Endothelial cell of umbilical vein (primary cell): ENCODE data around the gene SETSIP. TPM values are rescaled to one million over a fixed set of nuclear protein-coding genes. Genes with fewer than 3 reads are reported as not detected.

Experiments used
- BruUV-seq: library from RNA; stranded (reverse); fragments of 400-500 nt; replicated peaks from 2 replicates; lab custom pipeline; 2021; lab: Mats Ljungman, UMichigan
- CTCF ChIA-PET: fragments of 300-600, 350-600 bp; sonication (Branson Sonifier 250); formaldehyde crosslinking; loops from one replicate; lab custom pipeline; 2021; ENCODE audit warnings: antibody characterized with exemption, inconsistent platforms; lab: Charles Lee
- POLR2A ChIA-PET: fragments of 300-600, 350-600 bp; sonication (Branson Sonifier 250); formaldehyde crosslinking; loops from one replicate; lab custom pipeline; 2021; ENCODE audit warnings: antibody characterized with exemption, inconsistent platforms; lab: Charles Lee
- DNase-seq: peaks from one replicate; pipeline ENCODE4 v3.0.0-alpha.2; 2011; ENCODE audit warnings: low read depth, low spot score
- FAIRE-seq: peaks from 2 replicates; lab custom pipeline; 2011; peaks lifted over from hg19 to GRCh38; lab: Jason Lieb, UNC
- H2AFZ ChIP-seq: 2 replicates; pipeline ENCODE4 v1.6.0; 2012; ENCODE audit warnings: low read depth, low read length, control low read depth, inconsistent platforms
- H3K27ac ChIP-seq: 2 replicates; pipeline ENCODE4 v1.5.1; 2011; ENCODE audit warnings: low read depth, mild to moderate bottlenecking, control low read depth, low read length, moderate library complexity; ENCODE audit not compliant: insufficient read depth
- H3K27me3 ChIP-seq, 2 experiments: 2 replicates each; pipeline versions ENCODE4 v1.6.0 to v1.6.1; 2011; ENCODE audit warnings: low read length in 2 of 2, mixed read lengths in 1 of 2; ENCODE audit not compliant: control insufficient read depth in 2 of 2, insufficient read depth in 2 of 2
- H3K36me3 ChIP-seq, 2 experiments: 2 replicates in 1 of 2; 3 replicates in 1 of 2; pipeline ENCODE4 v1.5.1; 2011; ENCODE audit warnings: low read length in 2 of 2, mild to moderate bottlenecking in 1 of 2, moderate library complexity in 1 of 2; ENCODE audit not compliant: control insufficient read depth in 2 of 2, insufficient read depth in 2 of 2; ENCODE audit errors: extremely low read depth in 1 of 2
- H3K4me1 ChIP-seq: 3 replicates; pipeline ENCODE4 v1.5.1; 2011; ENCODE audit warnings: mild to moderate bottlenecking, low read length; ENCODE audit not compliant: control insufficient read depth, insufficient read depth; ENCODE audit errors: extremely low read depth
- H3K4me2 ChIP-seq: 2 replicates; pipeline ENCODE4 v1.6.1; 2011; ENCODE audit warnings: low read length, control low read depth, mixed read lengths; ENCODE audit not compliant: insufficient read depth
- H3K4me3 ChIP-seq, 3 experiments: fragments of 200-600 bp in 1 of 3; sonication (generic), shearing (Covaris generic) in 1 of 3; replicated peaks in 1 of 3; 2 replicates each; pipeline ENCODE4 v1.5.1; 2011 to 2016; ENCODE audit warnings: control low read depth in 3 of 3, low read length in 3 of 3, mild to moderate bottlenecking in 2 of 3, inconsistent platforms in 1 of 3, low read depth in 1 of 3, moderate library complexity in 1 of 3; ENCODE audit not compliant: insufficient read depth in 1 of 3
- H3K79me2 ChIP-seq: 2 replicates; pipeline ENCODE4 v1.6.0; 2012; ENCODE audit warnings: low read length, inconsistent platforms; ENCODE audit not compliant: control insufficient read depth, insufficient read depth
- H3K9ac ChIP-seq: replicated peaks from 2 replicates; pipeline ENCODE3; 2011; ENCODE audit warnings: low read length, control low read depth; ENCODE audit not compliant: insufficient read depth; ENCODE audit errors: extremely low read depth
- H3K9me1 ChIP-seq: replicated peaks from 3 replicates; pipeline ENCODE4 v1.6.0; 2011; ENCODE audit warnings: mild to moderate bottlenecking, low read length; ENCODE audit not compliant: control insufficient read depth, insufficient read depth; ENCODE audit errors: extremely low read depth
- H3K9me3 ChIP-seq: replicated peaks from 2 replicates; pipeline ENCODE4 v1.5.1; 2012; ENCODE audit warnings: low read length, inconsistent platforms; ENCODE audit not compliant: control insufficient read depth, insufficient read depth
- H4K20me1 ChIP-seq: replicated peaks from 2 replicates; pipeline ENCODE3; 2011; ENCODE audit warnings: mild to moderate bottlenecking, low read length; ENCODE audit not compliant: control insufficient read depth, insufficient read depth; ENCODE audit errors: extremely low read depth
- EZH2 ChIP-seq: IDR thresholded peaks from 2 replicates; pipeline ENCODE4 v1.6.1; 2012; ENCODE audit warnings: borderline replicate concordance, low read depth, mild to moderate bottlenecking, moderate library complexity, low read length, inconsistent platforms; ENCODE audit not compliant: severe bottlenecking
- FOS ChIP-seq: IDR thresholded peaks from 2 replicates; pipeline ENCODE4 v1.6.1; 2011; ENCODE audit warnings: mild to moderate bottlenecking, low read length, moderate library complexity, borderline replicate concordance; ENCODE audit not compliant: insufficient read depth
- GATA2 ChIP-seq: IDR thresholded peaks from 2 replicates; pipeline ENCODE4 v1.7.0; 2011; ENCODE audit warnings: low read depth, mild to moderate bottlenecking, moderate library complexity, mixed read lengths, low read length; ENCODE audit not compliant: insufficient read length, insufficient read depth
- JUN ChIP-seq: IDR thresholded peaks from 2 replicates; pipeline ENCODE4 v1.6.1; 2011; ENCODE audit warnings: borderline replicate concordance, low read depth; ENCODE audit not compliant: insufficient read length, insufficient read depth
- MYC ChIP-seq: IDR thresholded peaks from one replicate; pipeline ENCODE4 v1.6.1; 2011; ENCODE audit warnings: mild to moderate bottlenecking, low read depth, low read length
- POLR2A ChIP-seq: IDR thresholded peaks from 2 replicates; pipeline ENCODE4 v1.6.1; 2012; ENCODE audit warnings: low read depth, mild to moderate bottlenecking, control low read depth, low read length
- POLR2AphosphoS5 ChIP-seq: IDR thresholded peaks from 2 replicates; pipeline ENCODE4 v1.6.1; 2012; ENCODE audit warnings: low read depth, mild to moderate bottlenecking, control low read depth, low read length, moderate library complexity; ENCODE audit not compliant: insufficient read depth
- dilution Hi-C: fragments of 300-500 bp; cut with MboI; formaldehyde crosslinking; loops from one replicate; pipeline ENCODE4 v1.15.0; 2019; ENCODE audit warnings: low sequenced_read_pairs; ENCODE audit not compliant: extremely low pct_ligation_motif_present
- intact Hi-C: fragments of 100-400 bp; cut with micrococcal nuclease; formaldehyde crosslinking; loops from one replicate; pipeline ENCODE4 v1.10.0; 2022
- polyA plus RNA-seq, 4 experiments: library from polyadenylated mRNA; depleted of rRNA in 3 of 4; stranded (reverse) in 3 of 4; unstranded in 1 of 4; fragments of >200 nt; gene quantifications; 2 replicates each; pipeline versions ENCODE4 v1.2.1 to v1.2.3, GENCODE V29; 2011 to 2012; ENCODE audit warnings: missing spikeins in 1 of 4
- total RNA-seq: library from RNA; stranded (reverse); gene quantifications from 2 replicates; pipeline ENCODE4 v1.2.3, GENCODE V29; 2021
- TF ChIP-seq, protein P1 (sequence below), 2 donors: IDR thresholded peaks; 1 replicate in 1 of 2; 2 replicates in 1 of 2; pipeline ENCODE4 v1.5.1; 2011; ENCODE audit warnings: low read length in 2 of 2, mild to moderate bottlenecking in 2 of 2, moderate library complexity in 2 of 2, control low read depth in 1 of 2, inconsistent platforms in 1 of 2, low read depth in 1 of 2; ENCODE audit not compliant: insufficient read depth in 1 of 2; ENCODE audit errors: extremely low read depth in 1 of 2
- TF ChIP-seq, protein P2 (sequence below): IDR thresholded peaks from 2 replicates; pipeline ENCODE4 v1.6.1; 2011; ENCODE audit not compliant: insufficient read depth, insufficient read length

The SETSIP gene
- total and polyA plus RNA-seq, 2 donors (not counting 3 experiments of a cell fraction or from before 2014, with no cell fraction given), result not detected

DNA sequence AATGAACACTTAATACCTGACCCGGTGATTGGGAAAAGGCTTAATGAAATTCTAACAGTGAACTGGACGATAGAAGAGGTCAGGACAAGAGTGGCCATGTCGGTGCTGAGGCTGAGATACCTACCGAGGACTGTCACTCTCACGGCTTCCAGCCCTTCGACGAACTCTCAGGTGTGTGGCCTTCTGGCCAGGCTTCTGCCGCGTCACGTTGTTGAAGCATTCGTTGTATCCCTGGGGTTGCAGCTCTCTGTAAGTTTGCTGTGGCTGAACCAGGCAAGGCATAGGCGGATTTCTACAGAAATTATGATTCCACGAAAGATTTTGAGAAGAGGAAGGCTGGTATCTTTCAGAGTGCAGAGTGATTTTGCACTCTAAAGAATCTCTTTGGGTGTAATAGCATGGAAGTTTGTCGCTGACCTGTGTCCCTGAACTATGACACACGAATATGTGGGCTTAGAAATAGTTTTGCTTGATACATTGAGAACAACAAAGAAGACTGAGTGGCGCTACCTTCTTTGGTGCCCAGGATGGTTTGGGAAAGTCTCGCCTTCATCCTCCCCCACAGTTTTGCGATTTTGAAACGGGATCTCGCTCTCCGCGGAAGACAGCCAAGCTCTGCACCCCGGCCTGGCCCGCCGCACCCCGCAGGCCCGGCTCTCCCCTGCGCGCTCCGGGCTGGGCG, 45.8 kb downstream of the SETSIP start:
- dilution Hi-C loops, result no loop called here

More for the DNA sequence above, 45.8 kb downstream of the SETSIP start:
- no TSS peak for BruUV-seq
- Histone ChIP-seq H3K79me2 (no peaks in the 10 kb centered on the region), H3K9me3 (no peaks in the 10 kb centered on the region), H3K9me1 (no peaks in the 10 kb centered on the region), H3K4me3 (peak overlapping the region; percentile 15 to 68 (median 49)), H4K20me1 (no peaks in the 10 kb centered on the region), H3K9ac (peak overlapping the region; percentile 78), H3K4me1 (peaks cover 21% of the 10 kb centered on the region), H2AFZ (peak overlapping the region; percentile 99), H3K4me2 (peak overlapping the region; percentile 90), H3K36me3 (no peaks in the 10 kb centered on the region), H3K27me3 (no peaks in the 10 kb centered on the region), H3K27ac (peak overlapping the region; percentile 71)
- FAIRE-seq (no peak), DNase-seq (peak; percentile 3)
- CTCF ChIA-PET, result no interaction called here
- POLR2A ChIA-PET, result no interaction called here
- TF ChIP-seq POLR2AphosphoS5 (no peak), POLR2A (no peak), FOS (no peak), EZH2 (no peak), GATA2 (no peak), MYC (no peak), JUN (no peak)
- TF ChIP-seq, protein P1, sequence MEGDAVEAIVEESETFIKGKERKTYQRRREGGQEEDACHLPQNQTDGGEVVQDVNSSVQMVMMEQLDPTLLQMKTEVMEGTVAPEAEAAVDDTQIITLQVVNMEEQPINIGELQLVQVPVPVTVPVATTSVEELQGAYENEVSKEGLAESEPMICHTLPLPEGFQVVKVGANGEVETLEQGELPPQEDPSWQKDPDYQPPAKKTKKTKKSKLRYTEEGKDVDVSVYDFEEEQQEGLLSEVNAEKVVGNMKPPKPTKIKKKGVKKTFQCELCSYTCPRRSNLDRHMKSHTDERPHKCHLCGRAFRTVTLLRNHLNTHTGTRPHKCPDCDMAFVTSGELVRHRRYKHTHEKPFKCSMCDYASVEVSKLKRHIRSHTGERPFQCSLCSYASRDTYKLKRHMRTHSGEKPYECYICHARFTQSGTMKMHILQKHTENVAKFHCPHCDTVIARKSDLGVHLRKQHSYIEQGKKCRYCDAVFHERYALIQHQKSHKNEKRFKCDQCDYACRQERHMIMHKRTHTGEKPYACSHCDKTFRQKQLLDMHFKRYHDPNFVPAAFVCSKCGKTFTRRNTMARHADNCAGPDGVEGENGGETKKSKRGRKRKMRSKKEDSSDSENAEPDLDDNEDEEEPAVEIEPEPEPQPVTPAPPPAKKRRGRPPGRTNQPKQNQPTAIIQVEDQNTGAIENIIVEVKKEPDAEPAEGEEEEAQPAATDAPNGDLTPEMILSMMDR (IDR thresholded peaks at IDR 0.05; ENCODE audit: extremely low read depth in 1 of 2, insufficient read depth in 1 of 2, low read depth in 1 of 2, low read length in 2 of 2), result no peak
- TF ChIP-seq, protein P2, sequence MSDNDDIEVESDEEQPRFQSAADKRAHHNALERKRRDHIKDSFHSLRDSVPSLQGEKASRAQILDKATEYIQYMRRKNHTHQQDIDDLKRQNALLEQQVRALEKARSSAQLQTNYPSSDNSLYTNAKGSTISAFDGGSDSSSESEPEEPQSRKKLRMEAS, result no peak
- intact Hi-C loops, result no loop called here
